ENCODE data around the gene CYSLTR2.
A peak's percentile ranks its signal among the peaks of the same experiment; 100 is the strongest.

Gene CYSLTR2, protein sequence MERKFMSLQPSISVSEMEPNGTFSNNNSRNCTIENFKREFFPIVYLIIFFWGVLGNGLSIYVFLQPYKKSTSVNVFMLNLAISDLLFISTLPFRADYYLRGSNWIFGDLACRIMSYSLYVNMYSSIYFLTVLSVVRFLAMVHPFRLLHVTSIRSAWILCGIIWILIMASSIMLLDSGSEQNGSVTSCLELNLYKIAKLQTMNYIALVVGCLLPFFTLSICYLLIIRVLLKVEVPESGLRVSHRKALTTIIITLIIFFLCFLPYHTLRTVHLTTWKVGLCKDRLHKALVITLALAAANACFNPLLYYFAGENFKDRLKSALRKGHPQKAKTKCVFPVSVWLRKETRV

GRCh38 chr13:48653472-48653939 lies at the start of gene CYSLTR2:
Gene CYSLTR2, plus strand, starts transcription at chr13:48653929. Its CDS starts 52,889 bp downstream, at chr13:48706818.
- DNase-seq = peak; percentile 68 to 90

DNA sequence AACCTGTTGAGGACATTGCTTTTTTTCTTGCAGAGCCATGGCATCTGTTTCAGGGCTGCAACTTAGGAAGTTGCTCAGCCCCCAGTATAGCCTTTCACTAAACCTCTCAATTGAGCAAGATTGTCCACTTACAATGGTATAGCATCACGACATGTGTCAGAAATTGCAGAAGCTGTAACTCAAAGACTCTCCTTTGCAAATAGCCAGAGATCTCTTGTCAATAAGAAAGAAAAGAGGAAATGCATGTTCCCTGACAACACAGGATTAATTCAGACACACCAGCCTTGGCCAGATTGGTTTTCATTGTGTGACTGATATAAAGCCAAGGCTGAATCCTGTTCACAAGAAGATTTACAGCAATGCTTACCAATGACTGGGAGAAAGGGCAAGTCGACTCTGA lies 38.7 kb upstream of the CYSLTR2 start:
- no peak for DNase-seq

DNA sequence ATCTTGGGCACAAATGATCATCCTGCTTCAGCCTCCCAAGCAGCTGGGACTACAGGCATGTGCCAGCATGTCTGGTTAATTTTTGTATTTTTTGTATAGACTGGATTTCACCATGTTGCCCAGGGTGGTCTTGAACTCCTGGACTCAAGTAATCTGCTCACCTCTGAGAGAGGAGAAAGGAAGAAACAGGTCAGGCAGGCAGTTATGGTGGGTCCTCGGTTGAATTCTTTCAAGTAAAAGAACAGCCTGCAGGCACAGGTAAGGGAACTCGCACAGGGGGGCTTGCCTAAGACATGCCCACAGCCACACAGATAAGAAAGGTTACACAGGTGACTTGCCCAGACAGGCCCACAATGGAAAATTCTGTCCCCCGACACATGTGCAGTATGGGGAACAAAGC lies 34.8 kb upstream of the CYSLTR2 start:
- no peak for DNase-seq

- DNase-seq = no peak
Observed at GRCh38 chr13:48621056-48621455, 32.7 kb upstream of the CYSLTR2 start.

DNA sequence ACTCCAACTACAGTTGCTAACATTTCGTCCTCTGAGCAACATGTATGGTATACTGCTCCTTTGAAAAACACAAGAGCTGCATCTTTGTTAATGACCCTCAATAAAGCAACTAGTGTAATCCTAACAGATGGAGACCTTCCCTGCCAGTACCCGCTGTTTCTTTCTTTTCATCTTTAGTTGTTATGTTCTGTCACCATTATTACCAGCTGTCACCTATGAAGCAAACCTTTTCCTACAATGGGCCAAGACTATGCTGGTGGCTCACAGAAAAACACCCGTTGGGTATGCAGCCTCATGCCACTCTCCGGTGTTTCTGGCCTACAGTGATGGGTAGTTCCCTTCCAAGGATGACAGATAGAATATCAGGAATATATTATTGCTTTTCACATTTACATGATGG lies 29.7 kb upstream of the CYSLTR2 start:
- DNase-seq = no peak

GRCh38 chr13:48624858-48625257 lies 28.9 kb upstream of the CYSLTR2 start:
- no peak for DNase-seq

- no peak for DNase-seq
Observed at GRCh38 chr13:48625413-48626076, 28.2 kb upstream of the CYSLTR2 start.

DNA sequence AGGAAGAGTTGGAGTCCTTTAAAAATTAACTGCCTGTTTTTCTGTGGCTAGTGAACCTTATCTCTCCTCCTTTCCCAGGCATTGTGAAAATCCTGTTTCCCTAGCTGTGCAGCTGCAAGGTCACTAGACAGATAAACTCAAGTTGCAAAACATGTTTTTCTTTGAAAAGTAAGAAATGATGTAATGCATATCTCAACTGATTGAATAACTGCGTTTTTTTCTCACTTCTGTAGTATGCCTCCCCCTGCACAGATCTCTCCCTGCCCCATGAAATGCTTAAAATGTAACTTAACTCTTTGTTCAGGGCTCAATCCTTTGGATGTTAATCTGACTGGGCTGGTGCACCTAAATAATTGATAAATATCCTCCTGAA lies 27.7 kb upstream of the CYSLTR2 start:
- DNase-seq = no peak

DNA sequence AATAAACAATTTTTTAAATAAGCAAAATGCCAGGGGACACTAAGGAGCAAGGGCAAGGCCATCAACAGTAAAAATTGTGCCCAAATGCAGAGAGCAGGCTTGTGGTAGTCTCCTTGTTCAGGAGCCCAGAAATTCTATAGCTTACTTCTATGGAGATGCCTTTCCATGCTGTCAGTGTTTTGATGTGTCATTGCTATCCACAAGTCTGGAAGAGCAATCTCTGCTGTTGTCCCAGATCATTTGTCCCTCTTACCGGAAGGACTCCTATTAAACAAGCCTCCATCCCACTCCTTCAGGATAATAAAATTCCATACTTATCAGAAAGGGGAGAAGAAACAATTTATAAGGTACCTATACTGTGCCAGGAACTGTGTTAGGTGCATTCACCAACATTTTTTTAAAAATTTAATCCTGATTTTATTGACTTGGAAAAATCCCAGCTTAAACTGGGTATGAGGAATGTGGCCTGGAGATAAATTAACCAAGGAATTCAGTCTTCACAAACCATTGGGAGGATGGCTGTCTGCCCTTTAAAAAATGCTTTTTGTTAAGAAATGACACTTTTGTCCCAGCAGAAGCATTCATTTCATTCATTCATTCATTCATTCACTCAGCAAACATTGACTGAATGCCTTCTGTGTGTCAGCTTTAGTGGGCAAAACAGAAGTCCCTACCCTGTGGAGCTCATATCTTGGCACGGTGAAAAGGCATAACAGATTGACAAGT lies 26.8 kb upstream of the CYSLTR2 start:
- DNase-seq = no peak

- no peak for DNase-seq
Observed at GRCh38 chr13:48629277-48629676, 24.5 kb upstream of the CYSLTR2 start.

- DNase-seq = no peak
Observed at GRCh38 chr13:48630291-48630690, 23.4 kb upstream of the CYSLTR2 start.

DNA sequence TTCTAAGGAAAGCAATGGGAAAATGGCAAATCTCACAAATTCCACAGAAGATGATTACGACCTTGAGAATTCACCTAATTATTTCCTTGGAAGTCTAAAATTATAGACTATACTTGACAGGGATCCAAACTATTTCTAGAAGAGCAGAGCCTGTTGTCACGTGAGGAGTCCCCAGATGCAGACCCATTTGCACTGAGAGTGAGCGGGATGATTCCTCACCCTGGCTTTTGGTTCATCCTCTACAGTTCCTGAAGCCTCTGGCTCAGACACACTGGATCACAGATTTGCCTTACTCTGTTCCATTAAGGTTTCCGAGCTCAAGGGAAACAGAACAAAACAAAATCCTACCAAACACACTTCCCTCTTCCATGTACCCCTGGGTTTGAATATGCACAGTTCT lies 23.0 kb upstream of the CYSLTR2 start:
- no peak for DNase-seq

DNA sequence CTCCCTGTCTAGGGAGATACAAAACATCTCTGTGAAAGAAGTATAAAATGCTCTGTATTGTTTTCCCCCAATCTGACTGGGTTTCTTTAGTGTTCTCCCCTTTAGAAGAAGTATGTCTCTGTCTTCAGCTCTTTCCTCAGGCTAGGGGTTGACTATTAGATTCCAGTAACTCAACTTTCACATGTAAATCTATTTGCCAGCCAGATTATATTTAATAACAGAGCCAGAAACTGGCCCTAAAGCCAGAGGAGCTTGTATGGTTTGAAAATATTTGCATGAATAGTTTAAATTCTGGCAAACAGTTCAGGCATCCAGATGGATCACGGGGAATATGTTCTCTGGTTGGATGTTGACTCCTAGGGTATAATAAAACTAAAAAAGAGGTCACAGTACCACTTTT lies 22.3 kb upstream of the CYSLTR2 start:
- no peak for DNase-seq

- DNase-seq = no peak
Observed at GRCh38 chr13:48633700-48634099, 20.0 kb upstream of the CYSLTR2 start.

- DNase-seq = no peak
Observed at GRCh38 chr13:48634636-48635035, 19.1 kb upstream of the CYSLTR2 start.

DNA sequence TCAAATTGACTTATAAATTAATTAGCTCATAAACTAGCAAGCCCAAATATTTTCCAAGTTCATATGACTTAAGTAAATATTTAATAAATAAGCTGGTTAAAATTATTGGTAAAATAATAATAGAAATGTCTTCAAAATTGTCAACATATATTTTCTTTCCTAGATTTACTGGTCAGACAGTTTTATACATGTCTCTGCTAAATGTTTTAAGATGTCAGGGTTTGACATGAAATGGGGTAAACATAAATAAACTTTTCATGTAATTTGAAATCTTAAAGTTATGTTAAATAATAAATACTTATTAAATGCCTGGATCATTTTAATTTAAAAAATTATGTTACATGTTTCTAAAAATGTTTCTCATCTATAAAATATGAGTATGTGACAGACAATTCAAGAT lies 18.3 kb upstream of the CYSLTR2 start:
- no peak for DNase-seq

GRCh38 chr13:48636550-48636949 lies 17.2 kb upstream of the CYSLTR2 start:
- DNase-seq = no peak

DNA sequence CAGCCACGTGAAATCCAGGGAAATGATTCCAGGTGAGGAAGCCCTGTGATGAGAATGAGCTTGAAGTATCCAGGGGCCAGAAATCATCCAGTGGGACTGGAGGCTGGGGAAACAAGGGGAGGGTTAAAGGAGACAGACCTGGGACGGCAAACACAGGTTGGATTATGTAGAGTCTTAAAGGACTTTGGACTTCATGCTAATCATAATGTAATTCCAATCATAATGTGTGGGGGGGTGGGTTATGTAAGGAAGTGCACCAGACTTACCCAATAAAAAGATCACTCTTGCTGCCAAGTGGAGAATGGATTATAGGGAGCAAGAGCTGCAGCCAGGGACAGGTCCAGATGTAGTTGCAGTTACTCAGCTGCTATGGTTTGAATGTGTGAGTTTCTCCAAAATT lies 16.1 kb upstream of the CYSLTR2 start:
- no peak for DNase-seq

DNA sequence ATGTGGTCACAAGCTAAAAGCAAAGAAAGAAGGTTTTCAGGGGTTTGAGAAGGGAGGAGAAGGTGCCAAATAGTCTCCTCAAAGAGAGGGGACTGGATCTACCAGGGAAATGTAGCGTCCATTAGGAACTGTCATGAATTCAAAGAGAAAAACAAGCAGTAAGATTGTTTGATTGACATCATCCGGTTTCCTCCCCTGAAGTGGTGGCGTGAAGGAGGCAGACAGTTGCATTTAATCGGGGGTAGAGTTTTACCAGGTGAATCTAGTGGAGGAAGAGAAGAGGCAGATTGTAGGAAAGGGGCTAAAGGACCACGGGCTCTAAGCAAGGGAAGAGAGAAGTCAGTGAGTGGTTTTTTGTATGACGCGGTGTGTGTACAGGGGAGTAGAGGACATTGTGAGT lies 13.0 kb upstream of the CYSLTR2 start:
- no peak for DNase-seq

DNA sequence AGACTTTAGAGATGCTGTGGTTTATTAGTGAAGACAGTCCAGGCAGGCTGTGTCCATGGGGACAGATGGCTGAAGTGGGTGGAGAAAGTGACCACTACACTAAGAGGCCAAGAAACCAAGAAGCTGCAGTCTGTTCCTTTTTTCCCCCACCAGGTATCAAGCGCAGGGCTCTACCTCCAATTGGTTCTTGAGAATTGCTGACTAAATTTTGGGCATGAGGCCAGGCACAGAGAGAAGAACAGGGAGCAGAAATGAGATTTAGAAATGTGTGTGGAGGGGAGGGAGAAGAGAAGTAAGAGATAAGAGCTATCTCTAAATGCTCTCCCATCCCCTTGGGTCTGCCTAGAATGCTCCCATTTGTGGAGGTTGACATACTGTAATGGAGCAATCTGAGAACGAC lies 12.3 kb upstream of the CYSLTR2 start:
- no peak for DNase-seq

DNA sequence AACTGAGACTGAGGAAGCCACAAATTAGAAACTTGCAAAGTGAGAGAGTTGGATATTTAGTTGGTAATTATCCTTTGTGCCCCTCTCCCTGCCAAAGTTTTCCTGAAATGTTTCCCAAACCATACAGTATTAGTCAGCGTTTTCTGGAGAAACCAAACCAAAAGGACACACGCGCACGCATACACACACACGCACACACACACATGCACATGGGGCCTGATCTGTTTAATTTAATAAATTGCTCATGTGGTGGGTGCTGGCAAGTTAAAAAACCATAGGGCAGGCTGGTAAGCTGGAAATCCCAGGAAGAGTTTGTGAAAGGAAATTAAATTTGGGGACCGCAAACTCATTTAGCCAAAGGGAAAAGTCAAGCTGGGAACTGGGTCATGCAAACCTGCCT lies 11.7 kb upstream of the CYSLTR2 start:
- DNase-seq = no peak

DNA sequence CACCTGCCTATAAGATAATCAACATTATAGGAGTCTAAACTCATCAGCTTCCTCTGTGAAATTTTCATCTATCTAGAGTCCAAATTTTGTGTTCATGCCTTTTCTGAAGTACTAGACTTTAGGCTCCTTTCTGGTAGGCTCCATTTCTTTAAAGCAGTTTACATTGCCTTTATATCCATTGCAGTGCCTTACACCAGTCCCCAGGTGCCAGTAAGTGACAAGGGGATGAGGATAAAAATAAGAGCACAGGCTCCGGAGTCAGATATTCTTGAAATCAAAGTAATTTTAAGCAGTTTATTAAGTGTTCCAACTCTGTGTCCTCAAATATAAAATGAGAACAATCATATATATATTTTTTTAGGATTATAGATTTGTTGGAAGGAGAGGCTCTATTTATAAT lies 10.6 kb upstream of the CYSLTR2 start:
- DNase-seq = no peak

DNA sequence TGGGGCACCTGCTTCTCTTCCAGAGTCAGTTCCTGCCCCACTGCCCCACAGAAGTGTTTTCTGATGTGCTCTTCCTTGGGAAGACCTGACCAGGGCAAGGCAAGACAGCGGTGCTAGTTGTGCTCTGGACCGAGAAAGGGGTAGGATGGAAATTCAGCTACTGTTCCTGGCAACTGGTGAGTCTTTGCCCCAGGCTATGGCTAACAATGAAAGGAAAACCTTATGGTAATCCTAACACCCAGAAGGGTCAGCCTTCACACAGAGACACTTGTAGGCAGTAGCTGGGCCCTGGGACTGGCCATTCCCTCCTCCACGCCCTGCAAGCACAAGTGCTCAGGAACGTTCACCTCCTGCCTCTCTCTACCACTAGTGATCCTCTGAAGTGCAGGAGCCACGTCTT lies 9.6 kb upstream of the CYSLTR2 start:
- DNase-seq = no peak

DNA sequence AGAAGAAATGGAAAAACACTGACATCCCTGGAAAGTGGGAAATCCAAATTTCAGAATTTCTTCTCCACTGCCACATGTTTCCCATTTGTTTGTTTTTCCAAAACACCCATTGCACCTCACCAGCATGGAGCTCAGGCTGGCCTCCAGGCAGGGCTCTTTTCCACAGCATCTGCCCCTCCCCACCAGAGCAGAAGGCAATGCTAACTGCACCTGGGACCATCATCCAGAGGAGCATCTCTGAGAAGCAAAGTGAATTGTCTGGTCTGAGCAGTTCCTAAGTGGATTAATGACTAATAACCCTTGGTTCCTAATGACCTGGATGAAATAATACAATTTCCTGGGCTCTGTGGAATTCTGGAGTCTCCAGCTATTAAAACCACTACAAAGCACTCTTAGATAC lies 8.8 kb upstream of the CYSLTR2 start:
- DNase-seq = no peak
